Duodenal mucosa (tissue), 2 donors: ENCODE results near the gene DOK3.
"Not testable (repeated sequence)": the region's sequence is repeated elsewhere in the genome, so short reads cannot be mapped to it uniquely, and the experiment has no call there.

Experiments
- H3K27ac ChIP-seq: one replicate; pipeline ENCODE4 v1.7.0; 2013; ENCODE audit warnings: low read depth, low read length
- H3K27me3 ChIP-seq, 2 donors: one replicate each; pipeline ENCODE4 v1.7.0; 2013; ENCODE audit warnings: low read length in 2 of 2, control low read depth in 1 of 2; ENCODE audit not compliant: insufficient read depth in 2 of 2, control insufficient read depth in 1 of 2
- H3K36me3 ChIP-seq, 2 donors: one replicate each; pipeline ENCODE4 v1.7.0; 2013; ENCODE audit warnings: low read length in 2 of 2, control low read depth in 1 of 2; ENCODE audit not compliant: insufficient read depth in 2 of 2, control insufficient read depth in 1 of 2
- H3K4me1 ChIP-seq, 2 donors: one replicate each; pipeline ENCODE4 v1.7.0; 2013; ENCODE audit warnings: low read length in 2 of 2, control low read depth in 1 of 2; ENCODE audit not compliant: insufficient read depth in 2 of 2, control insufficient read depth in 1 of 2
- H3K4me3 ChIP-seq, 2 donors: one replicate each; pipeline ENCODE4 v1.7.0; 2013; ENCODE audit warnings: low read length in 2 of 2, low read depth in 1 of 2
- H3K9ac ChIP-seq, 2 donors: one replicate each; pipeline ENCODE4 v1.7.0; 2013; ENCODE audit warnings: low read length in 2 of 2, low read depth in 1 of 2
- H3K9me3 ChIP-seq, 2 donors: one replicate each; pipeline ENCODE4 v1.7.0; 2013; ENCODE audit warnings: low read length in 2 of 2, control low read depth in 1 of 2; ENCODE audit not compliant: control insufficient read depth in 1 of 2

Gene DOK3

GRCh38 chr5:177491983-177492746, 17.5 kb downstream of the DOK3 start:
- Histone ChIP-seq H3K9me3 (no peaks in the 10 kb centered on the region), H3K4me1 (peaks cover 6 to 31% of the 10 kb centered on the region in 2 donors), H3K27me3 (no peaks in the 10 kb centered on the region), H3K27ac (no peak overlapping the region), H3K36me3 (peaks cover 6 to 13% of the 10 kb centered on the region in 2 donors), H3K4me3 (no peak overlapping the region), H3K9ac (no peak overlapping the region)

GRCh38 chr5:177491429-177491945, 18.1 kb downstream of the DOK3 start:
- Histone ChIP-seq H3K9ac (no peak overlapping the region), H3K27ac (no peak overlapping the region), H3K4me3 (no peak overlapping the region), H3K36me3 (peaks cover 6 to 13% of the 10 kb centered on the region in 2 donors), H3K4me1 (peaks cover 6 to 29% of the 10 kb centered on the region in 2 donors), H3K9me3 (no peaks in the 10 kb centered on the region), H3K27me3 (no peaks in the 10 kb centered on the region)

DNA sequence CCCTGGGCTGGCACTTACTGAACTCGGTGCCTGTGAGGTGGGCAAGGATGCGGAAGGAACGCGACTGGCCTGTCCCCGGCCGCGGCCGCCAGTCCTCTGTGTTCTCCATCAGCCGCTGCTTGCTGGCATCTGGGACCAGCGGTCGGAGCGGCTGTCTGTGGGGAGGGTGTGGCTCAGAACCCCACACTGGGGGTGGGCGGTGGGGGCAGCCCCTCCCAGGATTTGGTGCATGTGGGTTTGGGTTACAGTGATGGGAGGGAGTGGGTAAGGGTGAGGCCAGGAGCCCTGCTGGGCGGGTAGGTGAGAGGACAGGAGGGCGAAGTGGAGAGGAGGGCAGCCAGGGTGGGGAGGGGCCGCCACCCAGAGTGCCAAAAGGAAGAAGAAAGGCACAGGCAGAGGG, 18.6 kb downstream of the DOK3 start:
- H3K4me3 ChIP-seq = no peak overlapping the region
- no peak overlapping the region for H3K27ac ChIP-seq
- H3K27me3 ChIP-seq = no peaks in the 10 kb centered on the region
- peaks cover 6 to 24% of the 10 kb centered on the region in 2 donors for H3K4me1 ChIP-seq
- H3K9me3 ChIP-seq = no peaks in the 10 kb centered on the region
- H3K36me3 ChIP-seq = peaks cover 6 to 13% of the 10 kb centered on the region in 2 donors
- H3K9ac ChIP-seq = no peak overlapping the region

DNA sequence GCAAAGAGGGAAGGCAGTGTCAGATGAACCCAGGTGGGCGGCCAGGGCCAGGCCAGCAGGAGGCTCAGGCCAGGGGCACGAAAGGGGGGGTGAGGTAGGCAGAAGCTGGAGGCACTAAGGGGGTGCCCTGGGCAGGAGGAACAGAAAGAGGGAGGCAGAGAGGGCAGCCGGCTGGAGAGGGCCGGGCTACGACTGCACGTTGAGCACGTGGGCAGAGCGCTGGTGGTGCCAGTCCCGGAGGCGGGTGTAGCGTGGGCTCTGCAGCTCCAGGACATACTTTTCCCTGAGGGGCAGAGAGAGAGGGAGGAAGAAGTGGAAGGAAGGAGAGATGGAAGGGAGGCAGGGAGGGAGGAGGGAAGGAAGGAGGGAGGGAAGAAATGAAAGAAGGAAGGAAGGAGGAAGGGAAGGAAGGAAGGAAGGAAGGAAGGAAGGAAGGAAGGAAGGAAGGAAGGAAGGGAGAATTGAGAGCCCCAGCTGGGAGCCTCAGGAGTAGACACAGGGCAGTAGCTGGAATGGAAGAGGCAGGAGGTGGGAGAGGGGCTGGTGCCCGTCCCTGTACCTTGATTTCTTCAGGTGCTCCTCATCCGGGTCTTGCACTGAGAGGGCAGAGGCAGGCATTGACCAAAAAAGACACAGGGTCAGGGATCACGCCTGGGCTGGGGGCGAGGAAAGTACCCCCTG, 19.2 kb downstream of the DOK3 start:
- Histone ChIP-seq H3K4me1 (peaks cover 6 to 19% of the 10 kb centered on the region in 2 donors), H3K36me3 (peaks cover 6 to 13% of the 10 kb centered on the region in 2 donors), H3K27ac (no peak overlapping the region), H3K9me3 (no peaks in the 10 kb centered on the region), H3K27me3 (no peaks in the 10 kb centered on the region), H3K4me3 (no peak overlapping the region), H3K9ac (no peak overlapping the region)

- Histone ChIP-seq H3K4me1 (peaks cover 0 to 9% of the 10 kb centered on the region in 2 donors), H3K9ac (no peak overlapping the region), H3K4me3 (no peak overlapping the region), H3K27ac (no peak overlapping the region), H3K27me3 (no peaks in the 10 kb centered on the region), H3K36me3 (peaks cover 6 to 13% of the 10 kb centered on the region in 2 donors), H3K9me3 (no peaks in the 10 kb centered on the region)
Observed at GRCh38 chr5:177489119-177489716, 20.4 kb downstream of the DOK3 start.

DNA sequence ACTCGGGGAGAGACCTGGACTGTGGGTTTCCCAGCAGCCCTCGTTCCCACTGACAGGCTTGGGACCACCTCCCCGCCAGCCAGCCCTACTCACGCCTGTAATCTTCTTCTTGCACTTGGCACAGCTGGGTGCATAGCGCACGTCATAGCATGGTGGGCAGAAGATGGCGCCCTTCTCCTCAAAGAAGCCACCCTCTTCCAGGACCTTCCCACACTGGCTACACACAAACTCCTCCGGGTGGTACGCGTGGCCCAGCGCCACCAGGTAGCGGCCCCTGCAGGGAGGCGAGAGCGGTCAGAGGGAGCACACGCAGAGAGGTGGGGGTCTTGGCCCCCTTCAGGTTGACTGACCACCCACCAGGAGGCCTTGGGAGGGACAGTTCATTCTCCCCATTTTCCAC, 21.7 kb downstream of the DOK3 start:
- Histone ChIP-seq H3K9me3 (no peaks in the 10 kb centered on the region), H3K36me3 (peaks cover 6 to 19% of the 10 kb centered on the region in 2 donors), H3K4me3 (no peak overlapping the region), H3K27ac (no peak overlapping the region), H3K4me1 (peaks cover 0 to 4% of the 10 kb centered on the region in 2 donors), H3K9ac (no peak overlapping the region), H3K27me3 (no peaks in the 10 kb centered on the region)

DNA sequence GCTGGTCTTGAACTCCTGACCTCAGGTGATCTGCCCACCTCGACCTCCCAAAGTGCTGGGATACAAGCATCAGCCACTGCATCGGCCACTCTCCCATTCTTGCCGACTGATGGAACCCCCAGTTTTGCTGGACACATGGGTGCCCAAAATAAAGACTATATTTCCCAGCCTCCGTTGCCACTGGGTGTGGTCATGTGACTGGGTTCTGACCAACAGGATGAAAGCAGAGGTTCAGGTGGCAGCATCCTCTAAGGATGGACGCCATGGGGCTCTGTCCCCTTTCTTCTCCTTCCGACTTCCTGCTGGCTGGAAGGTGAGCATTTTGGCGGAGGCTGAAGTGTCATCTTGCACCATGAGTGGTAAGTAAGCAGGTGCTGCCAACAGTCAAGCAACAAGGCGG, 22.5 kb downstream of the DOK3 start:
- H3K4me1 ChIP-seq = peaks cover 0 to 4% of the 10 kb centered on the region in 2 donors
- H3K36me3 ChIP-seq = peaks cover 6 to 19% of the 10 kb centered on the region in 2 donors
- H3K9me3 ChIP-seq = no peaks in the 10 kb centered on the region
- no peak overlapping the region for H3K27ac ChIP-seq
- H3K27me3 ChIP-seq = no peaks in the 10 kb centered on the region
- no peak overlapping the region for H3K4me3 ChIP-seq
- no peak overlapping the region for H3K9ac ChIP-seq

GRCh38 chr5:177486256-177486655, 23.4 kb downstream of the DOK3 start:
- no peak overlapping the region for H3K27ac ChIP-seq
- H3K36me3 ChIP-seq = peaks cover 6 to 19% of the 10 kb centered on the region in 2 donors
- peaks cover 0 to 4% of the 10 kb centered on the region in 2 donors for H3K4me1 ChIP-seq

GRCh38 chr5:177485753-177486152, 23.9 kb downstream of the DOK3 start:
- peaks cover 6 to 19% of the 10 kb centered on the region in 2 donors for H3K36me3 ChIP-seq
- H3K9ac ChIP-seq, H3K27ac ChIP-seq, H3K9me3 ChIP-seq, H3K27me3 ChIP-seq, H3K4me1 ChIP-seq, H3K4me3 ChIP-seq: not testable (repeated sequence)

More at GRCh38 chr5:177486256-177486655, 23.4 kb downstream of the DOK3 start:
- Histone ChIP-seq H3K9ac (no peak overlapping the region), H3K4me3 (no peak overlapping the region), H3K27me3 (no peaks in the 10 kb centered on the region), H3K9me3 (no peaks in the 10 kb centered on the region)
